ENCODE data around the gene SMPD2.

Gene SMPD2

DNA sequence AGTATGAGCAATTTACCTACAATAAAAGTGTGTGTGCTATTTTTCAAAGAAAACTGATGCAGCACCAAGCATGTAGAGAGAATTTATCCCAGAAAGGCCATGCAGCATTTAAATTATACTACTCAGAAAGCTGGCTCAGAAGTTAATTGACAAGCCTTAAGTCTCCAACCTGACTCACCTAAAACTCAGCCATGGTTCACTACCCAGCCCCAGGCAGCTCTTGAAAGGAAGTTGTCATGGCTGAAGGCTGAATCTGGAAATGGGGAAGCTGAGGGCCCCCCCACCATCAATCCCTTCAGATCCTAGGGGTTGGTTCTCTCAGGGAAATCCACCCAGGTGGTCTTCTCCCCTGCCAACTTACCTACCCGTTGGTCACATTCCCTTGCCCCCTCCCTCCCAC, 19.8 kb upstream of the SMPD2 start:
- TF ChIP-seq, protein P1, sequence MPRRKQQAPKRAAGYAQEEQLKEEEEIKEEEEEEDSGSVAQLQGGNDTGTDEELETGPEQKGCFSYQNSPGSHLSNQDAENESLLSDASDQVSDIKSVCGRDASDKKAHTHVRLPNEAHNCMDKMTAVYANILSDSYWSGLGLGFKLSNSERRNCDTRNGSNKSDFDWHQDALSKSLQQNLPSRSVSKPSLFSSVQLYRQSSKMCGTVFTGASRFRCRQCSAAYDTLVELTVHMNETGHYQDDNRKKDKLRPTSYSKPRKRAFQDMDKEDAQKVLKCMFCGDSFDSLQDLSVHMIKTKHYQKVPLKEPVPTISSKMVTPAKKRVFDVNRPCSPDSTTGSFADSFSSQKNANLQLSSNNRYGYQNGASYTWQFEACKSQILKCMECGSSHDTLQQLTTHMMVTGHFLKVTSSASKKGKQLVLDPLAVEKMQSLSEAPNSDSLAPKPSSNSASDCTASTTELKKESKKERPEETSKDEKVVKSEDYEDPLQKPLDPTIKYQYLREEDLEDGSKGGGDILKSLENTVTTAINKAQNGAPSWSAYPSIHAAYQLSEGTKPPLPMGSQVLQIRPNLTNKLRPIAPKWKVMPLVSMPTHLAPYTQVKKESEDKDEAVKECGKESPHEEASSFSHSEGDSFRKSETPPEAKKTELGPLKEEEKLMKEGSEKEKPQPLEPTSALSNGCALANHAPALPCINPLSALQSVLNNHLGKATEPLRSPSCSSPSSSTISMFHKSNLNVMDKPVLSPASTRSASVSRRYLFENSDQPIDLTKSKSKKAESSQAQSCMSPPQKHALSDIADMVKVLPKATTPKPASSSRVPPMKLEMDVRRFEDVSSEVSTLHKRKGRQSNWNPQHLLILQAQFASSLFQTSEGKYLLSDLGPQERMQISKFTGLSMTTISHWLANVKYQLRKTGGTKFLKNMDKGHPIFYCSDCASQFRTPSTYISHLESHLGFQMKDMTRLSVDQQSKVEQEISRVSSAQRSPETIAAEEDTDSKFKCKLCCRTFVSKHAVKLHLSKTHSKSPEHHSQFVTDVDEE (CRISPR knock-in tag; IDR thresholded peaks at IDR 0.05) = no peak
- no peak for TF ChIP-seq ZNF565 (CRISPR knock-in tag; conservative IDR thresholded peaks at IDR 0.05; ENCODE audit: low read depth)
- TF ChIP-seq TCF4 (CRISPR knock-in tag; IDR thresholded peaks at IDR 0.05; ENCODE audit: borderline replicate concordance) = no peak
- no peak for TF ChIP-seq OSR1 (CRISPR knock-in tag; IDR thresholded peaks at IDR 0.05)
- TF ChIP-seq TOX (CRISPR knock-in tag; IDR thresholded peaks at IDR 0.05; ENCODE audit: borderline replicate concordance) = no peak
- TF ChIP-seq GLIS3 (CRISPR knock-in tag; IDR thresholded peaks at IDR 0.05) = no peak
- no peak for TF ChIP-seq ZNF70 (CRISPR knock-in tag; IDR thresholded peaks at IDR 0.05)
- TF ChIP-seq, protein P2, sequence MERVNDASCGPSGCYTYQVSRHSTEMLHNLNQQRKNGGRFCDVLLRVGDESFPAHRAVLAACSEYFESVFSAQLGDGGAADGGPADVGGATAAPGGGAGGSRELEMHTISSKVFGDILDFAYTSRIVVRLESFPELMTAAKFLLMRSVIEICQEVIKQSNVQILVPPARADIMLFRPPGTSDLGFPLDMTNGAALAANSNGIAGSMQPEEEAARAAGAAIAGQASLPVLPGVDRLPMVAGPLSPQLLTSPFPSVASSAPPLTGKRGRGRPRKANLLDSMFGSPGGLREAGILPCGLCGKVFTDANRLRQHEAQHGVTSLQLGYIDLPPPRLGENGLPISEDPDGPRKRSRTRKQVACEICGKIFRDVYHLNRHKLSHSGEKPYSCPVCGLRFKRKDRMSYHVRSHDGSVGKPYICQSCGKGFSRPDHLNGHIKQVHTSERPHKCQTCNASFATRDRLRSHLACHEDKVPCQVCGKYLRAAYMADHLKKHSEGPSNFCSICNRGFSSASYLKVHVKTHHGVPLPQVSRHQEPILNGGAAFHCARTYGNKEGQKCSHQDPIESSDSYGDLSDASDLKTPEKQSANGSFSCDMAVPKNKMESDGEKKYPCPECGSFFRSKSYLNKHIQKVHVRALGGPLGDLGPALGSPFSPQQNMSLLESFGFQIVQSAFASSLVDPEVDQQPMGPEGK (CRISPR knock-in tag; IDR thresholded peaks at IDR 0.05; ENCODE audit: borderline replicate concordance) = no peak
- no peak for TF ChIP-seq SNAI2 (CRISPR knock-in tag; IDR thresholded peaks at IDR 0.05)
- TF ChIP-seq, protein P3, sequence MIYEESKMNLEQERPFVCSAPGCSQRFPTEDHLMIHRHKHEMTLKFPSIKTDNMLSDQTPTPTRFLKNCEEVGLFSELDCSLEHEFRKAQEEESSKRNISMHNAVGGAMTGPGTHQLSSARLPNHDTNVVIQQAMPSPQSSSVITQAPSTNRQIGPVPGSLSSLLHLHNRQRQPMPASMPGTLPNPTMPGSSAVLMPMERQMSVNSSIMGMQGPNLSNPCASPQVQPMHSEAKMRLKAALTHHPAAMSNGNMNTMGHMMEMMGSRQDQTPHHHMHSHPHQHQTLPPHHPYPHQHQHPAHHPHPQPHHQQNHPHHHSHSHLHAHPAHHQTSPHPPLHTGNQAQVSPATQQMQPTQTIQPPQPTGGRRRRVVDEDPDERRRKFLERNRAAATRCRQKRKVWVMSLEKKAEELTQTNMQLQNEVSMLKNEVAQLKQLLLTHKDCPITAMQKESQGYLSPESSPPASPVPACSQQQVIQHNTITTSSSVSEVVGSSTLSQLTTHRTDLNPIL (CRISPR knock-in tag; IDR thresholded peaks at IDR 0.05; ENCODE audit: low read depth) = no peak
- TF ChIP-seq, protein P4, sequence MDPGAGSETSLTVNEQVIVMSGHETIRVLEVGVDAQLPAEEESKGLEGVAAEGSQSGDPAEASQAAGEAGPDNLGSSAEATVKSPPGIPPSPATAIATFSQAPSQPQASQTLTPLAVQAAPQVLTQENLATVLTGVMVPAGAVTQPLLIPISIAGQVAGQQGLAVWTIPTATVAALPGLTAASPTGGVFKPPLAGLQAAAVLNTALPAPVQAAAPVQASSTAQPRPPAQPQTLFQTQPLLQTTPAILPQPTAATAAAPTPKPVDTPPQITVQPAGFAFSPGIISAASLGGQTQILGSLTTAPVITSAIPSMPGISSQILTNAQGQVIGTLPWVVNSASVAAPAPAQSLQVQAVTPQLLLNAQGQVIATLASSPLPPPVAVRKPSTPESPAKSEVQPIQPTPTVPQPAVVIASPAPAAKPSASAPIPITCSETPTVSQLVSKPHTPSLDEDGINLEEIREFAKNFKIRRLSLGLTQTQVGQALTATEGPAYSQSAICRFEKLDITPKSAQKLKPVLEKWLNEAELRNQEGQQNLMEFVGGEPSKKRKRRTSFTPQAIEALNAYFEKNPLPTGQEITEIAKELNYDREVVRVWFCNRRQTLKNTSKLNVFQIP (CRISPR knock-in tag; IDR thresholded peaks at IDR 0.05; ENCODE audit: borderline replicate concordance, low read depth) = no peak
- TF ChIP-seq ISL1 (CRISPR knock-in tag; IDR thresholded peaks at IDR 0.05) = no peak
- TF ChIP-seq ARNTL (CRISPR knock-in tag; IDR thresholded peaks at IDR 0.05; ENCODE audit: borderline replicate concordance, low read depth) = no peak
- TF ChIP-seq CSDC2 (CRISPR knock-in tag; IDR thresholded peaks at IDR 0.05) = no peak
- no peak for TF ChIP-seq ZNF8 (CRISPR knock-in tag; IDR thresholded peaks at IDR 0.05)
- no peak for ATAC-seq

DNA sequence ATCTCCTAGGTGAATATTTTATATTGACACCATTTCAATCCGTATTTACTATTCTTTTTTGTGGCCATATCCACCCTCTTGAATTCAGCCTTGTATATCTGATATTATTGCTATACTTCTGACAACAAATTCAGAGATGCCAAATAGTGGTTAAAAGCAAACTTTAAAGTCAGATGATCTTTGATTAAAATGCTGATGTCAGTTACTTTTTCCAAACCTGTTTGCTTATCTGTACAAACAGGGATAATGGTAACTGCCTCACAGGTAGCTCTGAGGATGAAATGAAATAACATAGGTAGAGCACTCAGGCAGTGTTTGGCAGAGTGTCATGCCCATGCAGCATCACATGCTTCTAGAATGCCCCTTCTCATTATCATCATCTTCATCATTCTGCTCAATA, 19.3 kb upstream of the SMPD2 start:
- TF ChIP-seq TCF4 (CRISPR knock-in tag; IDR thresholded peaks at IDR 0.05; ENCODE audit: borderline replicate concordance) (no peak), PPARA (CRISPR knock-in tag; IDR thresholded peaks at IDR 0.05; ENCODE audit: borderline replicate concordance) (no peak), RARB (CRISPR knock-in tag; IDR thresholded peaks at IDR 0.05) (no peak), ZNF565 (CRISPR knock-in tag; conservative IDR thresholded peaks at IDR 0.05; ENCODE audit: low read depth) (no peak), ISL1 (CRISPR knock-in tag; IDR thresholded peaks at IDR 0.05) (no peak)
- no peak for ATAC-seq

DNA sequence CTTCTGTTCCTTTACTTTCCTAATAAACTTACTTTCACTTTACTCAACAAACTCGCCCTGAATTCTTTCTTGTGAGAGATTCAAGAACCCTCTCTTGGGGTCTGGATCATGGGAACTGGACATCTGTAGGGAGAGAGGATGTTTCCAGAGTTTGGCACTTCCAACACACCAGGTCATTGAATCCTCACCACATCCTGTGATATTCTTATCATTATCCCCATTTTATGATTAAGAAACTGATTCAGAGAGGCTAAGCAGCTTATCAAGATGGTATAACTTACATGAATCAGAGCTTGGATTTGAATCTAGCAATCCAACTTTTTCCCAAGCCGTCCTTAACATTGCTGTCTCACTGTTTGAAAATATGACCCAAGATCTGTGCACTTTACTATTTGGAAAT, 15.6 kb upstream of the SMPD2 start:
- ATAC-seq = no peak
- no peak for TF ChIP-seq ZNF70 (CRISPR knock-in tag; IDR thresholded peaks at IDR 0.05)
- no peak for TF ChIP-seq ZC3H10 (CRISPR knock-in tag; IDR thresholded peaks at IDR 0.05)
- TF ChIP-seq, protein P5, sequence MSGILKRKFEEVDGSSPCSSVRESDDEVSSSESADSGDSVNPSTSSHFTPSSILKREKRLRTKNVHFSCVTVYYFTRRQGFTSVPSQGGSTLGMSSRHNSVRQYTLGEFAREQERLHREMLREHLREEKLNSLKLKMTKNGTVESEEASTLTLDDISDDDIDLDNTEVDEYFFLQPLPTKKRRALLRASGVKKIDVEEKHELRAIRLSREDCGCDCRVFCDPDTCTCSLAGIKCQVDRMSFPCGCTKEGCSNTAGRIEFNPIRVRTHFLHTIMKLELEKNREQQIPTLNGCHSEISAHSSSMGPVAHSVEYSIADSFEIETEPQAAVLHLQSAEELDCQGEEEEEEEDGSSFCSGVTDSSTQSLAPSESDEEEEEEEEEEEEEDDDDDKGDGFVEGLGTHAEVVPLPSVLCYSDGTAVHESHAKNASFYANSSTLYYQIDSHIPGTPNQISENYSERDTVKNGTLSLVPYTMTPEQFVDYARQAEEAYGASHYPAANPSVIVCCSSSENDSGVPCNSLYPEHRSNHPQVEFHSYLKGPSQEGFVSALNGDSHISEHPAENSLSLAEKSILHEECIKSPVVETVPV (CRISPR knock-in tag; IDR thresholded peaks at IDR 0.05) = no peak
- TF ChIP-seq ESRRG (CRISPR knock-in tag; IDR thresholded peaks at IDR 0.05) = no peak
- TF ChIP-seq BACH2 (CRISPR knock-in tag; IDR thresholded peaks at IDR 0.05; ENCODE audit: borderline replicate concordance) = no peak
- TF ChIP-seq CSDC2 (CRISPR knock-in tag; IDR thresholded peaks at IDR 0.05) = no peak
- TF ChIP-seq ZFP30 (CRISPR knock-in tag; IDR thresholded peaks at IDR 0.05) = no peak
- TF ChIP-seq ZNF8 (CRISPR knock-in tag; IDR thresholded peaks at IDR 0.05) = no peak
- TF ChIP-seq, protein P3 (CRISPR knock-in tag; IDR thresholded peaks at IDR 0.05; ENCODE audit: low read depth) = no peak
- no peak for TF ChIP-seq SNAI2 (CRISPR knock-in tag; IDR thresholded peaks at IDR 0.05)
